ENCODE data around the gene TIAM1.

Gene TIAM1

GRCh38 chr21:31128234-31128633 is 215.8 kb downstream of the TIAM1 start:
- Histone ChIP-seq H3K9ac (no peak overlapping the region), H3K4me2 (ENCODE audit: low read length) (no peak overlapping the region), H2AFZ (no peak overlapping the region), H3K4me1 (no peaks in the 10 kb centered on the region), H3K4me3 (ENCODE audit: low read depth, low read length) (no peak overlapping the region), H3K27me3 (ENCODE audit: control insufficient read depth, insufficient read depth, low read length) (no peaks in the 10 kb centered on the region), H3K36me3 (ENCODE audit: control insufficient read depth, insufficient read depth, low read length) (no peaks in the 10 kb centered on the region), H3K9me3 (ENCODE audit: control insufficient read depth, low read length) (no peaks in the 10 kb centered on the region), H3K79me2 (no peaks in the 10 kb centered on the region), H3K27ac (no peak overlapping the region)
- TF ChIP-seq, protein P1, sequence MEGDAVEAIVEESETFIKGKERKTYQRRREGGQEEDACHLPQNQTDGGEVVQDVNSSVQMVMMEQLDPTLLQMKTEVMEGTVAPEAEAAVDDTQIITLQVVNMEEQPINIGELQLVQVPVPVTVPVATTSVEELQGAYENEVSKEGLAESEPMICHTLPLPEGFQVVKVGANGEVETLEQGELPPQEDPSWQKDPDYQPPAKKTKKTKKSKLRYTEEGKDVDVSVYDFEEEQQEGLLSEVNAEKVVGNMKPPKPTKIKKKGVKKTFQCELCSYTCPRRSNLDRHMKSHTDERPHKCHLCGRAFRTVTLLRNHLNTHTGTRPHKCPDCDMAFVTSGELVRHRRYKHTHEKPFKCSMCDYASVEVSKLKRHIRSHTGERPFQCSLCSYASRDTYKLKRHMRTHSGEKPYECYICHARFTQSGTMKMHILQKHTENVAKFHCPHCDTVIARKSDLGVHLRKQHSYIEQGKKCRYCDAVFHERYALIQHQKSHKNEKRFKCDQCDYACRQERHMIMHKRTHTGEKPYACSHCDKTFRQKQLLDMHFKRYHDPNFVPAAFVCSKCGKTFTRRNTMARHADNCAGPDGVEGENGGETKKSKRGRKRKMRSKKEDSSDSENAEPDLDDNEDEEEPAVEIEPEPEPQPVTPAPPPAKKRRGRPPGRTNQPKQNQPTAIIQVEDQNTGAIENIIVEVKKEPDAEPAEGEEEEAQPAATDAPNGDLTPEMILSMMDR (IDR thresholded peaks at IDR 0.05) = no peak

DNA sequence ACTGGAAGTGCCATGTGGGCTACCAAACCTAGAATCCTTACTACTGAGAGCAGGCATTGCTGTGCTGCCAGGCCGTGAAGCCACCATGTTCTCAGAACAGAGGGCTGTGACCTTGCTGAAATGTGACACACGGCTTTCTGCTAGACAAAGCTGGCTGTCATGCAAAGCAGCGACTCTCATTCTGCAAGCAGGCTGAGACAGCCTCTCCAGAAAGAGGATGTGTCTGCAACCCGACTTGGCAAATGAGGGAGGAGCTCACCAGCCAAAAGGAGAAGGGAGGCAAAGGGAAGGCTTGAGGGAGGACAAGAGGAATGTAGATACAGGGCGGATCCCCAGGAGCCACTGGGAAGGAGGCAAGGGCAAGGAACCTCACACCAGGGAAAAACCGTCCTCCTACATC is 220.1 kb downstream of the TIAM1 start:
- no peaks in the 10 kb centered on the region for H3K4me1 ChIP-seq
- no peaks in the 10 kb centered on the region for H3K27me3 ChIP-seq (ENCODE audit: control insufficient read depth, insufficient read depth, low read length)
- no peaks in the 10 kb centered on the region for H3K9me3 ChIP-seq (ENCODE audit: control insufficient read depth, low read length)
- no peak overlapping the region for H3K9ac ChIP-seq
- H3K4me2 ChIP-seq (ENCODE audit: low read length) = no peak overlapping the region
- H3K36me3 ChIP-seq (ENCODE audit: control insufficient read depth, insufficient read depth, low read length) = no peaks in the 10 kb centered on the region
- no peak overlapping the region for H3K4me3 ChIP-seq (ENCODE audit: low read depth, low read length)
- no peaks in the 10 kb centered on the region for H3K79me2 ChIP-seq
- H3K27ac ChIP-seq = no peak overlapping the region
- peak overlapping the region; percentile 15 for H2AFZ ChIP-seq
- TF ChIP-seq, protein P1 (IDR thresholded peaks at IDR 0.05) = no peak

DNA sequence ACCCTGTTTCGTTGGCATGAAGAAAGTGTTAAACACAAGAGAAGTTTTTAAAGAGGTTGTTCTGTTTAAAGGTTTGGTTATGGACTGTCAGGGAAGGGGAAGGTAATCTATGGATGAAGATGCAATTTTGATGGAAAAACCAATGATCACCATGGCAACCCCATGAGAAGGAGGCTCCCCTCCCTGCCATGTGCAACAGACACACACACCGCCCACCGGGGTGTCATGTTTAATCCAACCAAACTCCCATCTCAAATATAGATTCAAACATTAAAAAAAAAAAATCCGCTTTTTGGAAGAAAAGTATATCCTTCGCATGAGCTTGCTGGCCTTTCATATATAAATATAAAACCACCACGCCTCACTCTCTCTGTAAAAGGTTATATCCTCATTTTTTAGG is 224.9 kb downstream of the TIAM1 start:
- Histone ChIP-seq H2AFZ (no peak overlapping the region), H3K9me3 (ENCODE audit: control insufficient read depth, low read length) (no peaks in the 10 kb centered on the region), H3K27me3 (ENCODE audit: control insufficient read depth, insufficient read depth, low read length) (no peaks in the 10 kb centered on the region), H3K27ac (no peak overlapping the region), H3K36me3 (ENCODE audit: control insufficient read depth, insufficient read depth, low read length) (no peaks in the 10 kb centered on the region), H3K9ac (no peak overlapping the region), H3K79me2 (no peaks in the 10 kb centered on the region), H3K4me3 (ENCODE audit: low read depth, low read length) (no peak overlapping the region), H3K4me1 (no peaks in the 10 kb centered on the region), H3K4me2 (ENCODE audit: low read length) (no peak overlapping the region)
- TF ChIP-seq, protein P1 (IDR thresholded peaks at IDR 0.05) = no peak

DNA sequence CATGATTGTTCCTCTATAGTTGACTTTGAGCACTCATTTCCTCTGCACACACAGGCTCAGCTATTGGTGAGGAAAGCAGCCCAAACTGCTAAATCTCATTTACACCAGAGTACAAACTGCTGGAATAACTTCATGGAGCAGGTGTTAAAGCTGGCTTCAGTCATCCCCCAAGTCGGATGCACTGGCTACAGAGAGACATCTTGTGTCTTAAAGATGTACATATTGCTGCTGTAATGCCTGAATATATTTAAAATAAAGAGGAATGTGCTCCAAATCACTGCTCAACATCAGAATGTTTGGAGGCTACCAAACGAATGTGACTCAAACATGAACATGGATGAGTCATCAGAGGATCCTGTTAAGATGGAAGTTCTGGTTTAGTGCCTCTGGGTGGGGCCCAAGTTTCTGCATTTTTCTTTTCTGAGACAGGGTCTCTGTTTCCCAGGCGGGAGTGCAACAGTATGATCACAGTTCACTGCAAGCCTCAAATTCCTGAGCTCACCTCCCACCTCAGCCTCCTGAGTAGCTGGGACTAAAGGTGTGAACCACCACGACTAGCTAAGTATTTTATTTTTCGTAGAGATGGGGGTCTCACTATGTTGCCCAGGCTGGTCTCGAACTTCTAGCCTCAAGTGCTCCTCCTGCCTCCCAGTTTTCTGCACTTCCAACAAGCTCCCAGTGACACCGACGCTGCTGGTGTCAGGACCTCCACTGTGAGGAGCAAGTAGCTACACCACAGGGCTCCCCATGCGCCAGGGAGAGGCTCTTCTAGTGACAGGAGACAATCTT is 226.7 kb downstream of the TIAM1 start:
- no peak overlapping the region for H3K4me3 ChIP-seq (ENCODE audit: low read depth, low read length)
- no peaks in the 10 kb centered on the region for H3K4me1 ChIP-seq
- no peaks in the 10 kb centered on the region for H3K27me3 ChIP-seq (ENCODE audit: control insufficient read depth, insufficient read depth, low read length)
- TF ChIP-seq, protein P1 (IDR thresholded peaks at IDR 0.05) = no peak
- H2AFZ ChIP-seq = no peak overlapping the region
- H3K9me3 ChIP-seq (ENCODE audit: control insufficient read depth, low read length) = no peaks in the 10 kb centered on the region
- no peaks in the 10 kb centered on the region for H3K79me2 ChIP-seq
- no peak overlapping the region for H3K4me2 ChIP-seq (ENCODE audit: low read length)
- H3K36me3 ChIP-seq (ENCODE audit: control insufficient read depth, insufficient read depth, low read length) = no peaks in the 10 kb centered on the region
- no peak overlapping the region for H3K27ac ChIP-seq
- H3K9ac ChIP-seq = no peak overlapping the region

DNA sequence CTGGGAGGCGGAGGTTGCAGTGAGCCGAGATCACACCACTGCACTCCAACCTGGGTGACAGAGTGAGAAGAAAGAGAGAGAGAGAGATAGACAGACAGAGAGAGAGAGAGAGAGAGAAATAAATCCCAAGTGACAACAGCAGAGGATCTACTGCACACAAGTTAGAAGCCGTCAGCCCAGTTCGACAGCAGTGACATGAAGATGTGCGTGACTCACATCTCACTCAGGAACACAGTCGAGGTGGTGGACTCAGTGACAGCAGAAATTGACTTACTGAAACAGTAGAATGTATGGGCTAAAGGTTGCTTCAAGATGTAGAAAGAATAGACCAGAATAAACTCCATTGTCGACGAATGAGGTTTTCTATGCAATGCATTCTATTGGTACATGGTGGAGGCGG is 228.8 kb downstream of the TIAM1 start:
- no peak overlapping the region for H3K27ac ChIP-seq
- no peak overlapping the region for H3K9ac ChIP-seq
- TF ChIP-seq, protein P1 (IDR thresholded peaks at IDR 0.05) = no peak
- H3K4me3 ChIP-seq (ENCODE audit: low read depth, low read length) = no peak overlapping the region
- no peaks in the 10 kb centered on the region for H3K4me1 ChIP-seq
- no peaks in the 10 kb centered on the region for H3K9me3 ChIP-seq (ENCODE audit: control insufficient read depth, low read length)
- no peak overlapping the region for H3K4me2 ChIP-seq (ENCODE audit: low read length)
- no peak overlapping the region for H2AFZ ChIP-seq
- no peaks in the 10 kb centered on the region for H3K27me3 ChIP-seq (ENCODE audit: control insufficient read depth, insufficient read depth, low read length)
- no peaks in the 10 kb centered on the region for H3K36me3 ChIP-seq (ENCODE audit: control insufficient read depth, insufficient read depth, low read length)
- H3K79me2 ChIP-seq = no peaks in the 10 kb centered on the region
